SK-N-SH treated with all-trans-retinoic acid at 6 μM for 48 hours (cell line): Measurements from ENCODE around the gene LHFPL2.

ENCODE experiments used
- GLIS3 ChIP-seq: fragments of 250-450 bp; sonication (Bioruptor Pico); IDR thresholded peaks from 2 replicates; pipeline ENCODE4 v1.5.0; 2020; ENCODE audit warnings: mild to moderate bottlenecking, moderate library complexity
- PATZ1 ChIP-seq: fragments of 250-450 bp; sonication (Bioruptor Pico); IDR thresholded peaks from 2 replicates; pipeline ENCODE4 v1.8.0; 2020; ENCODE audit warnings: mild to moderate bottlenecking, moderate library complexity, borderline replicate concordance

- TF ChIP-seq PATZ1 (CRISPR knock-in tag) (no peak), GLIS3 (CRISPR knock-in tag) (no peak)
These were observed 1.2 kb downstream of the LHFPL2 start for GRCh38 chr5:78647351-78647818.
